ENCODE data around the gene SNPH.

The SNPH gene

GRCh38 chr20:1353956-1354355 lies 87.9 kb downstream of the SNPH start:
- Mint-ChIP-seq H3K4me3 (no peak overlapping the region), H3K4me1 (peaks cover 57% of the 10 kb centered on the region), H3K36me3 (peaks cover 59% of the 10 kb centered on the region), H3K27ac (no peak overlapping the region), H3K9me3 (peaks cover 12% of the 10 kb centered on the region), H3K27me3 (no peaks in the 10 kb centered on the region)

GRCh38 chr20:1357921-1358671 lies 92.0 kb downstream of the SNPH start:
- peaks cover 67% of the 10 kb centered on the region for H3K4me1 Mint-ChIP-seq
- H3K9me3 Mint-ChIP-seq = peaks cover 6% of the 10 kb centered on the region
- H3K27ac Mint-ChIP-seq = peak overlapping the region; percentile 82
- no peaks in the 10 kb centered on the region for H3K27me3 Mint-ChIP-seq
- H3K36me3 Mint-ChIP-seq = peaks cover 51% of the 10 kb centered on the region
- peak overlapping the region; percentile 70 for H3K4me3 Mint-ChIP-seq

Measured in activated naive CD4-positive, alpha-beta T cell treated with anti-CD3 and anti-CD28 coated beads, Interleukin-2, amount 50 U/mL, for 24 hours (primary cell).